ENCODE measurements around the gene SOX5.

SOX5 gene

DNA sequence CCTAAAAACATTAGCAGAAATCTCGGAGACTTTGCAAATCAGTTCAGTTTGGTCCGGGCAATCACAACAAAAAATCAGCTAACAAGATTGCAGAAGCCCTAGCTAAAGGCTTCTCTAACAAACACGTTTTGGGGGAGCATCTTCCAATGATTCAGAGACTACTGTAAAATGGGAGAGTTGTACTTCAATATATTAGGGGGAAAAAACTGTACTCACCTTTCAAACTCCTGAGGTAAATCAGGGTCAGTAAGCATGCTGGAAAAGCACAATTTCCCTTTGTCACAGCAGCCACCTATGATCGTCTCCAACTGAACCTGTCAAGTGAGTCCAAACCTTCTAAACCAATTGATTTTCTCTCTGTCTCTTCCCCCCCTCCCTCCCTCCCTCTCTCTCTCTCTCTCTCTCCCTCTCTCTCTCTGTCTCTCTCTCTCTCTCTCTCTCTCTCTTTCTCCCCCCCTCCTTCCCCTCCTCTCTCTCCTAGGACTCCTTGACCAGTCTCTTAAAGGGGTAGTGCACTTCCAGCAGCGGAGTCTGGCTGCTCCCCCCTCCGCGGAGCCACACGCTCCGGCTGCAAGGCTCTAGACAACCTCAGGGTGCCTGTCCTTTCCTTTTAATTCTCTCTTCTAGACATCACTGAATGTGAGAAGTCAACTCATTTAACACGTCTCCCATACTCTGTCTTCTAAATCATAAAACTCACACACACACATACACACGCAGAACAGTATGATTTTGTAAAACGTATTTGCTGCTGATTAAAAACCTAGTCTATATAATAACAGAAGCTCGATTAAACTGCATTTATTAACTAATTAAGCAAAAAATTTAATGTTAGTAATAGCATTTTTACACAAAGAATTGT is at the start of gene SOX5:
Gene SOX5 (minus strand): TSS at position 323 of the 862 bp plus-strand sequence. CDS start 69 bp downstream, at position 254.
- DNase-seq, result no peak

DNA sequence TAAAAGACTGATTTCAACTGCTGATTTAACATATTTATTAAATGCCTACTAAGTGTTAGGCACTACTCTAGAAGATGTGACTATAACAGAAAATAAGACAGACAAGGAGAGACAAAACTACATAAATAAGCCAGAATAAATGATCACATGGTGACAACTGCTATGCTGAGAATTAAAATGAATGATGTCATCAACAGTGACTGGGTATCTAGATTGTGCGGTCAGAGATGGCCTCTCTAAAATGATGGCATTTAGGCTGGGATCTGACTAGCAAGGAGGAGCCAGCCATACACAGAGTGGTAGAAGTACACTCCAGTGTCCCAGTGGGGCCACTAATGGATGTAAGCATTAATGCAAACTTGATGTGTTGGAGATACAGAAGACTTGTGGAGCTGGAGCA is 37.6 kb upstream of the SOX5 start:
- DNase-seq, result no peak

DNA sequence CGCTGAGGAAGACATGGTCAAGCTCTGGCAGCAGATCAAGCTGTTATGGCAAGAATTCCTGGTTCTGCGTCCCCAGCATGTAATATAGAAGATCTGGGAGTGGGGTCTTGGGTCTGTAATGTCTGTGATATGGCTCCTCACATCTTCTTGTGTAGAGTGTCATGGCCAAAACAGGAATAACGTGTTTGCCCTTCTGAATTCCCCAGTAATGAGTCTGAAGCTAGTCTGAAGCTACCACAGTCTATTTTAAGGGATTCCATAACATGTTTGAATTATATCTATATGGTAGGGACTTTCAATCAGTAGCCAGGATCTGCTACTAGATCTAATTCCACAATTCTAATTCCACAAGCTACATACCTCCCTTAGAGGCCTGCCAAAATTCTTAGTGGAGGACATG is 31.4 kb upstream of the SOX5 start:
- DNase-seq, result no peak

DNA sequence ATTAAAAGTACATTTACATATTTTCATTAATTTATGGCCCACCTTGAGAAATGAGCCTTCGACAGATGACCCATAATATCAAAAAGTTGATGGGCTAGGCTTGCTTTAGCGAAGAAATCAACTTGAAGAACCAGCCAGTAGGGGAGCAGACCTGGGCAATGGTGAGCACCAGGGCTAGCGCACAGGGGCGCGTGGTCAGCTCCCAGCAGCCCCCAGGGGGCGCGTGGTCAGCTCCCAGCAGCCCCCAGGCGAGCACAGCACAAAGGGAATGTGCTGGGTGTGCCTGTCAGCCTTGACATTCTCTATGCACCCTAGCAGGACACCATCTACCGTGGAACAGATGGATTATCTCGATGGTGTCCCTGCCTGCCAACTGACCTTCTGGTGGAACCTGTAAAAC is 15.3 kb upstream of the SOX5 start:
- no peak for DNase-seq

DNA sequence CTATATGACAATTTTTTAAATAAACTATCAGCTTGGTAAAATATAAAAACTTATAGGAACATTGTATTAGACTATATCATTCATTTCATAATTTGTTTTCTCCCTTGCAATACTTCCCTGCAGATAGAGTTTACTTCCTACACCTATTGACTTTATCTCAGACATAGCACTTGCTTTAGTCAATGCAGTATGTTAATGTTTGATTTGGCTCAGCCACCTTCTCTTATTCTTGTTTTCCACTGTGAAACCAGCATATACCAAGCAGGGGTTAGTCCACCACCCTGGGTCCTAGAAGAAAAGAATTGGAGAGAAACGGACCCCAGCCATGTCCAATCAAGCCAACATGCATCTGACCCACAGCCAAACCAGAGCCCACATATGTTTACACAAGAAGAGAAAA is 10.4 kb upstream of the SOX5 start:
- no peak for DNase-seq

GRCh38 chr12:23954332-23954731 is 4.9 kb upstream of the SOX5 start:
- DNase-seq, result no peak

DNA sequence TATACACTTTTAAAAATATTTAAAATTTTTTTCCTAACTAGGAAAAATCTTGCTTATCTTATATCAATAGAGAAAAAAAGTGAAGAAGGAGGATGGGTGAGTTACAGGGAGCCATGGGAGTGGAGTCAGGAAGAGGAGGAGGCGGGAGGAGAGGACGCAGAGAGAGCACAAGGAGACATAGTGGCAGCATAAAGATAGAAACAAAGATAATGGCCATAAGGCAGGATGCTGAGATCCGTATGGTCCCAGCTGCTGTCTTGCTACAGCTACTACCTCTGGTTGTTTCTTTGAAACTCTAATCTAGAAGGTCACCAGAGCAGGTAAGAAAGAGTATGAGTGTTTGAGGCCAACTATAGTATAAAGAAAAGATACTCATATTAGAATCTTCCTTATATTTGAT is 2.6 kb upstream of the SOX5 start:
- DNase-seq, result no peak

DNA sequence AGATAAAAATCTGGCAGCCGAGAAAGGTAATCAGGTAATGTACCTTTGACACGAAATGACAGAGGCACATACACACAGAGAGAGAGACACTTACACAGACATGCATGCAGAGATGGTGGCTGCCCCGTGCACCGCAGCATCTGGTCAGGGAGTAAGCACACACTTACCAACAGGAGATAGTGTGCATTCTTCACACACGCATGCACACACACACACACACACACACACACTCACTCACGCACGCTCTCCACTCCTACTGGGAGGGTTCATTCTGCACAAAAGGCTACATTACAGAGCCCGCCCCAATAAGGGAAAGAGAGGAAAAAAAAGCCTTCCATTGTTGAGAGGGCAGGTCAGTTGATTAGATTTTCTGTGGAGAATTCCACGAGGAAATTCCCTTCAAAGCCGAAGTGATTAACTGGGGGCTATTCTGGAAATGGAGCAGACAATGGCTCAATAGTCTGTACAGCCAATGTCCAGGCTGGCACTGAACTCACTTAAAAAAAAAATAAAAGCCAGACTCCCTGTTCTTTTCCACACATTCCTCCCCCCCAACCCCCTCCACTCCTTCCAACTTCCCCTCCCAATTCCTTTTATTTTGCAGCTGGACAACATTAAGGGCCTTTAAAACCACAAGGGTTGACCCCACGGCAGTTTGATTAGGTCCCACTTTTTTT is 1.4 kb upstream of the SOX5 start:
- DNase-seq, result no peak

DNA sequence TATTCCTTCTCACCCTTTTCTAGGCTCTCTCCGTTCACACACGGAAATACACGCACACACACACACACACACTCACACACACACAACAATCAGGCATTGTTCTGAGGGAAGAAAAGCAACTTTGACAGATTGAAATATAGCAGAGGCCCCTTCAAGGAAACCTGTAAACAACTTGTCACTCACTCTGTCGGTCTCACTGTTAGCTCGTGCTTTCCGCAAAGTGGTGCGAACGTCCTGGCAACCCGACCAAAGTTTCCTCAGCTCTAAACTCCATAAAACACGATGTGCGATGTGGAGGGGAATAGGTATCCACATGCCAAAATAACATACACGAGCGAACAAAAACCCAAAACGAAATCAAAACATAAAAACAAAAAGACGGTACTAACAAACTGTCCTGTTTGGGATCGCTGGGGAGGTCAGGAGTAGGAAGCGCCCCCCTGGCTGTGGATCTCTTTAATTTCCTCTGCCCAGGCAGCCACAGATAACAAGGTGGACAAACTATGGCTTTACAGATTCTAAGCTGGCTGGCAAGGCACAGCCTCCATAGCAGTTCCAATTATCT is 822 bp upstream of the SOX5 start:
- no peak for DNase-seq

- DNase-seq, result no peak
Measured at GRCh38 chr12:23948291-23948690, 1.2 kb downstream of the SOX5 start.

DNA sequence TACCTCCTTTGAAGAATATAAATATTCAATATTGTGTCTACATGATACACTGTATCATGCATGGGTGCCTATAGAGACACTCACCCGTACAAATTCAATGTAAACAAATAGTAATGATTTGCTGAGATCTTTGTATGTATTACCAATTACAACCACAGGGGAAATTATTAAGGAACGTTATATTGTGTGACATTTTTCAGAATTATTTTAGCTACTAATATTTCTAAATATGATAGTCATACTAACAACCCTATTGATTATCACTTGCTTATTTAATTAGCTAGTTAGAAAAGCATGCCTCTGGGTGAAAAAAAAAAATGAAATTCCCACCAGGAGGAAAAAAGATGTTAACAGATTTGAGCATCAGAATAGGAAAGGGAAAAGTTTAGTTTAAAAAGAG is 2.1 kb downstream of the SOX5 start:
- no peak for DNase-seq

GRCh38 chr12:23945249-23945648 is 4.2 kb downstream of the SOX5 start:
- no peak for DNase-seq

DNA sequence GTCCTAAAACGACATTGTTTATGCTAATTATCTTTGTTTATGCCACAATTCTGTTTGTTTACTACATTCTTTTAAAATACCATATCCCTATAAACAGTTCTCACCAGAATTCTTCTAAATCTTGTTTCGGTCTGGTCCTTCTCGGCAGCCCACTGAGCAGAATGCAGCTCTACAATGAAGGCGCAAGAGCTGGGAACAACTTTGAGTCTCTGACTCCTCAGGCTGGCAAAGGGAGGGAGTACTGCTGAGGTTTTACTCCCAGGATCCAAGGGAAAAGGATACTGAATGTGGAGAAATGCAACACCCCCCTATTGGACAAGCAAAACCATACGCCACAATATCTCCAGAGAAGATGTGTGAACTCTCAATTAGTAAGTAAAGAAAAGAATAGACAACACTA is 5.4 kb downstream of the SOX5 start:
- no peak for DNase-seq

GRCh38 chr12:23942841-23943240 is 6.6 kb downstream of the SOX5 start:
- DNase-seq, result no peak

- DNase-seq, result no peak
Measured at GRCh38 chr12:23941780-23942179, 7.7 kb downstream of the SOX5 start.

DNA sequence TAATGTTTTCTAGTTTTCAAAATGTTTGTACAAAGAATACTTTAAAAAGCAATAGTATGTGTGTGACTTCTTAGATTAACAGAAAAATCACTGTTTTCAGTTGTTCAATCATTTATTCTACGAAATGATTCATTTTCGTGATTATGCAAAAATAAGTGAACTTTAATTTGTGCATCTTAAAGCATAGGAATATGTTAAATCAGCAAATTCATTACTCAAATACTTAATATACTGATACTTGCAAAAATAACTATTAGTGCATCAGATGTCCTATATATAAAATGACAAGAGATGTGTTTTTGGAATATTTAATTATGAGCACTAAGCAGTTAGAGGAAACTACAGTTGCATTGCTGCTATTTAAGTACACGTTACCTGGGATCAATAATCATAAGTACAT is 11.0 kb downstream of the SOX5 start:
- DNase-seq, result no peak

- no peak for DNase-seq
Measured at GRCh38 chr12:23931176-23931575, 18.3 kb downstream of the SOX5 start.

GRCh38 chr12:23930599-23930998 is 18.9 kb downstream of the SOX5 start:
- DNase-seq, result no peak

DNA sequence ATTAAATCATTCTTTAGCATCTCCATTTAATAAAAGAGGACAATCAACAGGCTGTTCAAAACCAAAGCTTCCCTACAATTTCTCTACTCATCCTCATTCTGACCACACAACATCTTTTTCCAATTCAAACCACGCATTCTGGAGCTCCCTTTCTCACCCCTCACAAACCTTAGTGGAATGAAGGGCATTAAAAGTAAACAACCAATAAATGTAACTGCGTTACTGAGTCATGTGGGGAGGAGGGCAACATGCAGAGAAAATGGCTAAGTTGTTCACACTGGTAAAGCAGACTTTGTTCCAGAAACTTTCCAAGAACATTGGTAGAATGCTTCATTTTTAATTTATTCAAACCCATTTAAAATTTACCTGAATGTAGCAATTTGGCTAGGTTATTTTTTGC is 19.6 kb downstream of the SOX5 start:
- DNase-seq, result no peak

DNA sequence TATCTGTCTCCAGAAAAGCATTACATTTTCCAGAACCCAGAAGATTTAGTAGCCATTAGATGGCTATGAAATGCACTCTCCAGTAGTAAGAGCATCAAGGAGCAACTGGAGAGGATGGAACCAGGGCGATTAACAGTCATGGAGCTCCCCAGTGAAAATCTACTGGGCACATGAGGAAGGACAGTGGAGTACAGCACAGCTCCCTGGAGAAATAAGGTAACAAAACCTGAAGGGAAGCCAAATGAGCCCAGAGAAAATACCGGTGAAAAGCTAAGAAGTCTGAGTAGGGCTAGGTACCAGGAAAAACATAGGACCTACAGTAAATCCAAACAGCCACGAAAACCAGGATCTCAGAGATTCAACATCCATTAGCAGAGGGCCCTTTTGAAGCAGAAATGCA is 21.6 kb downstream of the SOX5 start:
- no peak for DNase-seq

DNA sequence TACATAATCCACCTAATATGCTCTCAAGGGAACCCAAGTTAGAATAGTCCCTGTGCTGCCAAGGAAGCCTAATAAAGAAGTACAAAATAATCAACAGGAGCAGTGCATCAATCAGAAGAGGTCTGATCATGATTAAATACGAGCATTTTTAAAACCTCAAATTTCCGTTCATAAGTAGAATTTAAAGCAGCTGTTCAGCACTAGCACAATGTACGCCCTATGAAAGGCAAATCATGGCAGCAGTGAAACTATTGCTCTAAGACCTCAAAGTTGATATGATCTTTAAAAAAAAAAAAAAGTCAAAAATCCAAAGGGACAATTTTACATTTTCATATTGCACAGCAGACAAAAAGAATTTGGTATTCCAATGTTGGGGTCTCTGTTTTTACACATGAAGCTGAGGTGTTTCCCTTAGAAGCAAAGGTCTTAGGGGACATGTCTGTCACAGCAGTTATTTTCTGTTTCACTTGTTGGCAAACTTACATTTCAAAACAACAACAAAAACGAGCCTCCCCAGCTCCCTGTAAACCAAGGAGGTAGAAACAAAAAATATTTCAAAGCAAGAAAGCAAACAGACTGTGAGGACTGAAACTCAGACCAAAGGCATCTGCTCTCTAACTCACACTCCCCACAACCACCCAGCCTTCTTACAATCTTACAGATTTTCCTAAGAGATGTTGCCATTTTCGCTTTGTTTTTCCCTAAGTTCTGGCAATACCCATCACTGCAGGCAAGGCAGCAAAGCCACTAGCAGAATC is 28.2 kb downstream of the SOX5 start:
- DNase-seq, result no peak

DNA sequence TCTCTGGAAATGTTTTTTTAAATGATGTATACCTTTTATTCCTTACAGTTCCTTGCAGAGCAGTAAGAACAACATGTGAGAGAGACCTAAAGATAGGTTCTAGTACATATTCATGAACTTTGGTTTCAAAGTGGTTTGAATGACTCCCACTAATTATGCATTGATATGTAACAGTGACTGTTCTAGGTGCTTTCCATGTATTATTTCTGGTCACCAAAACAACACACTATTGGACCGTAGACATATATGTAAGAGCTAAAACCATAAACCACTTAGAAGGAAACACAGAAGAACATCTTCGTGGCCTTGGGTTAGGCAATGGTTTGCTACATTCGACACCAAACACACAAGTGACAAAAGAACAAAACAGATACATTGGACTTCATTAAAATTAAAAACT is 37.9 kb downstream of the SOX5 start:
- no peak for DNase-seq

GRCh38 chr12:23909551-23909950 is 39.9 kb downstream of the SOX5 start:
- DNase-seq, result no peak

- DNase-seq, result no peak
Measured at GRCh38 chr12:23906329-23906728, 43.1 kb downstream of the SOX5 start.

All from activated CD8-positive, alpha-beta memory T cell treated with anti-CD3 and anti-CD28 coated beads, Interleukin-2, amount 50 U/mL, for 48 hours (primary cell).